Natural killer cell (primary cell): ENCODE data around the gene PNKD. TPM values are rescaled to one million over a fixed set of nuclear protein-coding genes. Genes with fewer than 3 reads are reported as not detected.

ENCODE experiments used
- ATAC-seq, 3 donors: fragments of 150-1000 bp in 2 of 3; fragments of 200-7000 bp in 1 of 3; cut with Tn5 transposase; 1 replicate in 1 of 3; 2 replicates in 2 of 3; pipeline ENCODE4 v1.10.0; 2021; ENCODE audit warnings: mild to moderate bottlenecking in 2 of 3, moderate library complexity in 2 of 3
- DNase-seq, 2 donors: peaks; one replicate each; pipeline versions ENCODE4 v3.0.0 to v3.0.0-alpha.2; 2013 to 2021; ENCODE audit warnings: mixed read lengths in 1 of 2
- H3K27ac ChIP-seq: one replicate; pipeline ENCODE4 v1.5.1; 2013; ENCODE audit warnings: mild to moderate bottlenecking, low read length
- H3K27me3 ChIP-seq: one replicate; pipeline ENCODE4 v1.6.1; 2013; ENCODE audit warnings: low read length; ENCODE audit not compliant: control insufficient read depth, insufficient read depth
- H3K36me3 ChIP-seq: one replicate; pipeline ENCODE4 v1.6.1; 2013; ENCODE audit warnings: low read length; ENCODE audit not compliant: control insufficient read depth, insufficient read depth
- H3K4me1 ChIP-seq: one replicate; pipeline ENCODE4 v1.6.1; 2013; ENCODE audit warnings: low read length; ENCODE audit not compliant: control insufficient read depth, insufficient read depth
- H3K4me3 ChIP-seq: one replicate; pipeline ENCODE4 v1.5.1; 2013; ENCODE audit warnings: low read length
- H3K9me3 ChIP-seq: one replicate; pipeline ENCODE4 v1.6.1; 2013; ENCODE audit warnings: low read length; ENCODE audit not compliant: control insufficient read depth, insufficient read depth
- H3K27ac Mint-ChIP-seq, 2 donors: one replicate each; pipeline ENCODE4 v1.8.0; 2022; ENCODE audit warnings: mild to moderate bottlenecking in 2 of 2, mixed read lengths in 2 of 2, moderate library complexity in 1 of 2
- H3K27me3 Mint-ChIP-seq, 2 donors: one replicate each; pipeline ENCODE4 v1.8.0; 2022; ENCODE audit warnings: low read depth in 2 of 2, mixed read lengths in 2 of 2
- H3K36me3 Mint-ChIP-seq: one replicate; pipeline ENCODE4 v1.8.0; 2022; ENCODE audit warnings: mixed read lengths
- H3K4me1 Mint-ChIP-seq, 2 donors: one replicate each; pipeline ENCODE4 v1.8.0; 2022; ENCODE audit warnings: mixed read lengths in 2 of 2
- H3K4me3 Mint-ChIP-seq: one replicate; pipeline ENCODE4 v1.8.0; 2022; ENCODE audit warnings: mild to moderate bottlenecking, moderate library complexity, mixed read lengths
- H3K9me3 Mint-ChIP-seq, 2 donors: one replicate each; pipeline ENCODE4 v1.8.0; 2022; ENCODE audit warnings: mixed read lengths in 2 of 2
- CTCF ChIP-seq: fragments of 200-600 bp; IDR thresholded peaks from one replicate; pipeline ENCODE4 v1.8.0; 2022; ENCODE audit warnings: antibody characterized with exemption
- WGBS: methylation state at CpG from one replicate; pipeline ENCODE4 v1.1.7; 2013; ENCODE audit warnings: missing lambda C conversion rate; ENCODE audit not compliant: insufficient coverage; 5-methylcytosine and 5-hydroxymethylcytosine counted together
- intact Hi-C: fragments of 100-400 bp; cut with micrococcal nuclease; formaldehyde crosslinking; loops from one replicate; pipeline ENCODE4 v1.14.2; 2022
- total RNA-seq, 4 donors: library from RNA; stranded (reverse); fragments of 120-200 nt in 1 of 4; gene quantifications; one replicate each; pipeline versions ENCODE4 v1.2.3 to v1.2.4, GENCODE V29; 2013 to 2022

The PNKD gene
- total RNA-seq, 3 donors from 2014 or later (not counting 1 experiment from before 2014, with no cell fraction given) = 18.8 to 21.3 (median 18.9) TPM

- Histone ChIP-seq H3K27me3 (no peaks in the 10 kb centered on the region), H3K4me1 (peaks cover 53% of the 10 kb centered on the region), H3K4me3 (no peak overlapping the region), H3K27ac (no peak overlapping the region), H3K9me3 (no peaks in the 10 kb centered on the region), H3K36me3 (no peaks in the 10 kb centered on the region)
- Mint-ChIP-seq H3K27me3 (peaks cover 0 to 9% of the 10 kb centered on the region in 2 donors), H3K36me3 (no peaks in the 10 kb centered on the region), H3K4me1 (peaks cover 0 to 13% of the 10 kb centered on the region in 2 donors), H3K4me3 (no peak overlapping the region), H3K27ac (no peak overlapping the region), H3K9me3 (no peaks in the 10 kb centered on the region)
- DNase-seq (no peak), ATAC-seq (no peak)
- intact Hi-C loops = no loop called here
- no peak for TF ChIP-seq CTCF
- WGBS = 100% methylated on average over 2 of the region's 2 CpGs
Observed at GRCh38 chr2:218328294-218328693, 58.0 kb downstream of the PNKD start.

GRCh38 chr2:218329027-218329825, 58.9 kb downstream of the PNKD start:
- Histone ChIP-seq H3K27ac (no peak overlapping the region), H3K9me3 (no peaks in the 10 kb centered on the region), H3K4me3 (no peak overlapping the region), H3K4me1 (peaks cover 44% of the 10 kb centered on the region), H3K36me3 (no peaks in the 10 kb centered on the region), H3K27me3 (no peaks in the 10 kb centered on the region)
- Mint-ChIP-seq H3K27me3 (peaks cover 0 to 2% of the 10 kb centered on the region in 2 donors), H3K9me3 (no peaks in the 10 kb centered on the region), H3K36me3 (no peaks in the 10 kb centered on the region), H3K4me3 (no peak overlapping the region), H3K27ac (no peak overlapping the region), H3K4me1 (peaks cover 0 to 5% of the 10 kb centered on the region in 2 donors)
- no peak for TF ChIP-seq CTCF
- intact Hi-C loops = no loop called here
- 79% methylated on average over 18 of the region's 18 CpGs for WGBS
- ATAC-seq = peak in 1 of 3 donors; percentile 29
- no peak for DNase-seq

GRCh38 chr2:218329826-218330593, 59.7 kb downstream of the PNKD start:
- H3K27me3 Mint-ChIP-seq = peaks cover 0 to 3% of the 10 kb centered on the region in 2 donors
- Histone ChIP-seq H3K27me3 (no peaks in the 10 kb centered on the region), H3K27ac (no peak overlapping the region), H3K9me3 (no peaks in the 10 kb centered on the region), H3K4me1 (peaks cover 42% of the 10 kb centered on the region), H3K4me3 (no peak overlapping the region), H3K36me3 (no peaks in the 10 kb centered on the region)
- peaks cover 0 to 5% of the 10 kb centered on the region in 2 donors for H3K4me1 Mint-ChIP-seq
- 53% methylated on average over 8 of the region's 8 CpGs for WGBS
- H3K27ac Mint-ChIP-seq = no peak overlapping the region
- H3K36me3 Mint-ChIP-seq = no peaks in the 10 kb centered on the region
- DNase-seq (no peak), ATAC-seq (no peak)
- TF ChIP-seq CTCF = no peak
- no peak overlapping the region for H3K4me3 Mint-ChIP-seq
- H3K9me3 Mint-ChIP-seq = no peaks in the 10 kb centered on the region
- intact Hi-C loops = no loop called here
